Measurements from ENCODE around the gene EWSR1.

Gene EWSR1

GRCh38 chr22:29270475-29271271 is 2.6 kb downstream of the EWSR1 start:
- no peak for DNase-seq

- DNase-seq, result no peak
Measured at GRCh38 chr22:29272624-29273023, 4.6 kb downstream of the EWSR1 start.

GRCh38 chr22:29275167-29275566 is 7.1 kb downstream of the EWSR1 start:
- DNase-seq, result no peak

GRCh38 chr22:29275819-29276565 is 7.9 kb downstream of the EWSR1 start:
- DNase-seq, result no peak

GRCh38 chr22:29277927-29278326 is 9.9 kb downstream of the EWSR1 start:
- DNase-seq, result no peak

GRCh38 chr22:29284196-29284595 is 16.1 kb downstream of the EWSR1 start:
- no peak for DNase-seq

- no peak for DNase-seq
Measured at GRCh38 chr22:29288837-29289236, 20.8 kb downstream of the EWSR1 start.

- no peak for DNase-seq
Measured at GRCh38 chr22:29290061-29290460, 22.0 kb downstream of the EWSR1 start.

- no peak for DNase-seq
Measured at GRCh38 chr22:29291215-29291614, 23.1 kb downstream of the EWSR1 start.

GRCh38 chr22:29292379-29292778 is 24.3 kb downstream of the EWSR1 start:
- no peak for DNase-seq

GRCh38 chr22:29298641-29299040 is 30.6 kb downstream of the EWSR1 start:
- DNase-seq, result no peak

- no peak for DNase-seq
Measured at GRCh38 chr22:29299136-29299900, 31.2 kb downstream of the EWSR1 start.

GRCh38 chr22:29300467-29300806 is 32.4 kb downstream of the EWSR1 start:
- DNase-seq, result no peak

GRCh38 chr22:29300807-29301601 is 32.9 kb downstream of the EWSR1 start:
- DNase-seq, result no peak

- DNase-seq, result no peak
Measured at GRCh38 chr22:29301716-29302401, 33.8 kb downstream of the EWSR1 start.

GRCh38 chr22:29302402-29302680 is 34.3 kb downstream of the EWSR1 start:
- DNase-seq, result no peak

- DNase-seq, result no peak
Measured at GRCh38 chr22:29302681-29303465, 34.8 kb downstream of the EWSR1 start.

GRCh38 chr22:29305836-29306174 is 37.7 kb downstream of the EWSR1 start:
- DNase-seq, result no peak

GRCh38 chr22:29306175-29306834 is 38.2 kb downstream of the EWSR1 start, which contains the start of gene GAS2L1:
Gene GAS2L1, plus strand, starts transcription at chr22:29306650. Its CDS starts 1,456 bp downstream, at chr22:29308106.
- DNase-seq, result peak; percentile 94

- DNase-seq, result no peak
Measured at GRCh38 chr22:29306835-29307595, 38.9 kb downstream of the EWSR1 start.

All from 8988T (cell line).